Suprapubic skin (tissue), 4 donors: ENCODE data around the gene ANKRD28. TPM values are rescaled to one million over a fixed set of nuclear protein-coding genes. Genes with fewer than 3 reads are reported as not detected.

Source experiments
- DNase-seq, 2 donors: peaks; one replicate each; pipeline ENCODE4 v3.0.0-alpha.2; 2019; ENCODE audit warnings: low spot score in 2 of 2
- H3K27ac ChIP-seq: fragments of 200-600 bp; sonication (generic); one replicate; pipeline ENCODE4 v1.5.1; 2019
- H3K27me3 ChIP-seq: fragments of 200-600 bp; sonication (generic); one replicate; pipeline ENCODE4 v1.5.1; 2019
- H3K36me3 ChIP-seq: fragments of 200-600 bp; sonication (generic); one replicate; pipeline ENCODE4 v1.5.1; 2019
- H3K4me1 ChIP-seq: fragments of 200-600 bp; sonication (generic); one replicate; pipeline ENCODE4 v1.5.1; 2019
- H3K4me3 ChIP-seq: fragments of 200-600 bp; sonication (generic); one replicate; pipeline ENCODE4 v1.5.1; 2019; ENCODE audit warnings: mild to moderate bottlenecking
- H3K9me3 ChIP-seq: fragments of 200-600 bp; sonication (generic); one replicate; pipeline ENCODE4 v1.5.1; 2019
- CTCF ChIP-seq, 2 donors: fragments of 200-600 bp in 1 of 2; fragments of 450-650 bp in 1 of 2; sonication (generic) in 1 of 2; IDR thresholded peaks; one replicate each; pipeline ENCODE4 v1.5.1; 2016 to 2019; ENCODE audit warnings: antibody characterized with exemption in 2 of 2, mild to moderate bottlenecking in 1 of 2, moderate library complexity in 1 of 2
- EP300 ChIP-seq: sonication (generic); formaldehyde crosslinking; IDR thresholded peaks from one replicate; pipeline ENCODE4 v1.6.1; 2017; ENCODE audit warnings: antibody characterized with exemption
- POLR2A ChIP-seq, 2 donors: fragments of 450-650 bp; IDR thresholded peaks; one replicate each; pipeline ENCODE4 v1.6.1; 2017; ENCODE audit warnings: antibody characterized with exemption in 2 of 2, mild to moderate bottlenecking in 2 of 2, moderate library complexity in 2 of 2
- POLR2AphosphoS5 ChIP-seq, 3 donors: sonication (generic); formaldehyde crosslinking; IDR thresholded peaks; one replicate each; pipeline ENCODE4 v1.6.1; 2017; ENCODE audit warnings: antibody characterized with exemption in 3 of 3
- WGBS: methylation state at CpG from one replicate; pipeline ENCODE4 v1.1.5; 2018; 5-methylcytosine and 5-hydroxymethylcytosine counted together
- total RNA-seq, 4 donors: library from RNA; depleted of rRNA; stranded (reverse); fragments of >200 nt; gene quantifications; one replicate each; pipeline ENCODE4 v1.1.0, GENCODE V29; 2016

The ANKRD28 gene
- total RNA-seq, 4 donors from 2014 or later, result 24.4 to 62.3 (median 48.3) TPM

- DNase-seq, result no peak
- peaks cover 18% of the 10 kb centered on the region for H3K4me1 ChIP-seq
- no peak overlapping the region for H3K4me3 ChIP-seq
- no peaks in the 10 kb centered on the region for H3K9me3 ChIP-seq
- TF ChIP-seq EP300, result no peak
- no peak for TF ChIP-seq POLR2A (IDR thresholded peaks at IDR 0.05)
- TF ChIP-seq CTCF (IDR thresholded peaks at IDR 0.05), result no peak
- TF ChIP-seq POLR2AphosphoS5 (IDR thresholded peaks at IDR 0.05), result no peak
- no peaks in the 10 kb centered on the region for H3K27me3 ChIP-seq
- 88% methylated on average over 1 of the region's 1 CpG for WGBS
- H3K36me3 ChIP-seq, result peaks cover 7% of the 10 kb centered on the region
- no peak overlapping the region for H3K27ac ChIP-seq
Measured at GRCh38 chr3:15791525-15791924, 6.3 kb downstream of the ANKRD28 start.

GRCh38 chr3:15787941-15788340 lies 9.8 kb downstream of the ANKRD28 start:
- no peak for DNase-seq
- Histone ChIP-seq H3K4me1 (peaks cover 20% of the 10 kb centered on the region), H3K9me3 (no peaks in the 10 kb centered on the region), H3K36me3 (peaks cover 7% of the 10 kb centered on the region), H3K27me3 (no peaks in the 10 kb centered on the region), H3K27ac (no peak overlapping the region), H3K4me3 (no peak overlapping the region)
- no peak for TF ChIP-seq POLR2A (IDR thresholded peaks at IDR 0.05)
- TF ChIP-seq CTCF (IDR thresholded peaks at IDR 0.05), result no peak
- no peak for TF ChIP-seq POLR2AphosphoS5 (IDR thresholded peaks at IDR 0.05)
- no peak for TF ChIP-seq EP300
- 98% methylated on average over 1 of the region's 1 CpG for WGBS

- TF ChIP-seq POLR2A (IDR thresholded peaks at IDR 0.05), result no peak
- no peak for TF ChIP-seq POLR2AphosphoS5 (IDR thresholded peaks at IDR 0.05)
- TF ChIP-seq CTCF (IDR thresholded peaks at IDR 0.05), result no peak
- Histone ChIP-seq H3K36me3 (peaks cover 7% of the 10 kb centered on the region), H3K4me1 (peaks cover 24% of the 10 kb centered on the region), H3K27me3 (no peaks in the 10 kb centered on the region), H3K9me3 (no peaks in the 10 kb centered on the region), H3K4me3 (no peak overlapping the region), H3K27ac (no peak overlapping the region)
- WGBS, result 93% methylated on average over 1 of the region's 1 CpG
- DNase-seq, result no peak
Measured at GRCh38 chr3:15787526-15787925, 10.3 kb downstream of the ANKRD28 start.

GRCh38 chr3:15783361-15783969 lies 14.3 kb downstream of the ANKRD28 start:
- peak overlapping the region; percentile 2 for H3K4me3 ChIP-seq
- peaks cover 57% of the 10 kb centered on the region for H3K4me1 ChIP-seq
- H3K27ac ChIP-seq, result peak overlapping the region; percentile 70
- H3K36me3 ChIP-seq, result no peaks in the 10 kb centered on the region
- TF ChIP-seq POLR2AphosphoS5 (IDR thresholded peaks at IDR 0.05) (no peak), POLR2A (IDR thresholded peaks at IDR 0.05) (peak in 1 of 2 donors; percentile 25), CTCF (IDR thresholded peaks at IDR 0.05) (no peak), EP300 (no peak)
- H3K9me3 ChIP-seq, result no peaks in the 10 kb centered on the region
- no peaks in the 10 kb centered on the region for H3K27me3 ChIP-seq
- no peak for DNase-seq
- WGBS, result 45% methylated on average over 4 of the region's 4 CpGs

GRCh38 chr3:15782429-15782828 lies 15.3 kb downstream of the ANKRD28 start:
- Histone ChIP-seq H3K4me3 (peak overlapping the region; percentile 0), H3K9me3 (no peaks in the 10 kb centered on the region), H3K27me3 (no peaks in the 10 kb centered on the region), H3K27ac (peak overlapping the region; percentile 70), H3K36me3 (no peaks in the 10 kb centered on the region), H3K4me1 (peaks cover 57% of the 10 kb centered on the region)
- 79% methylated on average over 2 of the region's 2 CpGs for WGBS
- TF ChIP-seq POLR2A (IDR thresholded peaks at IDR 0.05), result no peak
- no peak for TF ChIP-seq POLR2AphosphoS5 (IDR thresholded peaks at IDR 0.05)
- no peak for TF ChIP-seq CTCF (IDR thresholded peaks at IDR 0.05)
- TF ChIP-seq EP300, result no peak
- DNase-seq, result no peak
